ENCODE data around the gene NPAS3. TPM values are rescaled to one million over a fixed set of nuclear protein-coding genes. Genes with fewer than 3 reads are reported as not detected.

NPAS3 gene
- total RNA-seq, 1 donor from 2014 or later, result 4.9 TPM

DNA sequence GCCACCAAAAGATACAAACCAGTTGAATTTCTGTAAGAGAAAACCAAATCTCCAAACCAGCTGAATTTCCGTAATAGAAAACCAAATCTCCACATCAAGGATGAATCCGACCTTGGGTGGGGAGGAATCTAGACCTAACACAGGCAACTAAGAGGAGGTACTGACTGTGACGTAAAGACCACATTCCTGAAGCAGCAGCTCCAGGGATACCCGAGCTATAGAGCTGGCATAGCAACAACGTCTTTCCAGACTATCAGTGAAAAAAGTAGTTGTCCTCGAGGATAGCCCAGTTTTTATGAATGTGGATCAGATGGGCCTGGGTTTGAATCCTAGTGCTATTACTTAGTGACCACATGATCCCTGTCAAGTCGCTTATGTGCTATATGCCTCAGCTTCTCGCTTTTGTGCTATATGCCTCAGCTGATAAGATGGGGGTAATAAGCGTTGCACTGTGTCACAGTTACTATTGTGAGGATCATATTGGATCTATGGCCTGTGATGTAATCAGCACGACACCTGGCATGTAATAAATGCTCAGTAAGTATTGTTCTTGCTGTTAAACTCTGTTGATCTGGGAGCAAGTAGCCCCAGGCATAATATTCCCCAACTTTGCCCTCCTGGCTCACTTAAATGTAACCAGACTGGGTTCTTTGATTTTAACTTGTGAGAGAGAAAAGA lies 898.4 kb downstream of the NPAS3 start:
- no peak for DNase-seq (ENCODE audit: low spot score)
- intact Hi-C loops (cut with DNase I), result no loop called here

DNA sequence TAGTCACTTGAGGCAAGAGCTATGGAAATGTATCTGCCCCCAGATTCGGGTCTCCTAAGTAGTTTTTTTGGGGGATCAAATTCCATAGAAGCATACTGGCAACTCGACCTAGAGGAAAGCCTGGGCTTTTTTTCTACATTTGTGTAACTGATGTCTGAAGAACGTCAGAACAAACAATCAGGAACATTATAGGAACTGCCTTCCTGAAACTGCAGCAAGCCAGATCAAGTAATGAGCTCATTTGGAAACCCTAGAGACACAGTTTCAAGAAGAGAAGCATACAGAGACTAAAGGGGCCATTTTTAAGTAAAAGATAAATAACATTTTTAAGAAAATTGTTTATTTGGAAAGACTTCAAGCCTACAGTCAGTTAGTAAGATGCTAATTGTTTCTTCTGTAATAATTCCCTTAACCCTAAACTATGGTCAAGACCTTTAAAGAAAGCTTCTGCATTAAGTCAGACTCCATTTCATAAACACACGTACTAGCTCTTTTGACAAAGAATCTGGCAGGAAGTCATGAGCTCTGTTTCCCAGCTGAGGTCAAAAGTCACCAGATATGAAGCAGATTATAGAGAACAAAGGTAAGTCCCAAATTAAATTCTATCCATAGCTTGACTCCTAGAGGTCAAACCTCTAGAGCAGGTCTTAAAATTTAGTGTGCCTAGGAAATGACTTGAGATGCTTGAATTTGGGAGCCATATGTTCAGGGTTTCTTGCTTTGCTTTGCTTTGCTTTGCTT lies 899.4 kb downstream of the NPAS3 start:
- DNase-seq (ENCODE audit: low spot score), result no peak
- intact Hi-C loops (cut with DNase I), result loop anchor here (2.0 kb wide), 3 partner anchors 261 to 463 kb away; no protein-coding TSS in a partner anchor

DNA sequence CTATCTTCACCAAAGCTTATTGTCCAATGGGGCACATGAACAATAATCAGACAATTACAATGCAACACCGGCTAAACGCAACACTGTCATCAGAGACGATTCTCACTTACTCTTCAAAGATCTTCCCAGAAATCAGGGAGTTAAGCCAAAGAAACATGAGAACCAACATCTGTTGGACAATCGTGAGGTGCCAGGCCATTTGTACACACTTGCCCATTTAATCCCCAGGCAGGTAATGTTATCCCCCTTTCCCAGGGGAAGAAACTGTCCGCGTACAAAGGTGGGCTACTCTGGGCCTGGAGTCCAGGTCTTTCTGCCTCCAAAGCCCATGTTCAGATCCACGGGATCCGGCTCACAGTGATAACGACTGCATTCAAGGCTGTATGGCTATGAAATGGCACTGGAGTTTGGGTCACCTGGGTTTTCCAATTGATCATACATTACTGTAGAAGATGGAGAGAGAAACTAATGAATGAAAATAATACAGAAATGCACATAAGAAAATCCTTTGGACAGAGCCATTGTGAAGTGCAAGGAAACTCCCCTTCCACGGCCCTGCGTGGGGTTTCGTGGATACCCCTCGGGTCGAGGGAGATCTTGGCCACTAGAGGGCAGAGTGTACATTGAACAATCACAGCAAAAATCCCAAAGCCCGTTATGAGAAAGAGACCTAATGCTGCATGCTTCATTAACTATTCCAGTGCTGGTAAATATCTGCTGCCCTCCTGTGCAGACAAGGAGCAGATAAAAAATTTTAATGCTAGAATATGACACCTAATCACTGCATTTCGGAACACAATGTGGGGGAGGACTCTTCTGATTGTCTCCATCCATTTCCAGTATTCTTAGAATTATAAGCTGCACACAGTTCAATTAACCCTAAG lies 900.8 kb downstream of the NPAS3 start:
- no peak for DNase-seq (ENCODE audit: low spot score)
- intact Hi-C loops (cut with DNase I), result loop anchor here (2.0 to 10.0 kb wide), 6 partner anchors 75 to 483 kb away; no protein-coding TSS in a partner anchor

DNA sequence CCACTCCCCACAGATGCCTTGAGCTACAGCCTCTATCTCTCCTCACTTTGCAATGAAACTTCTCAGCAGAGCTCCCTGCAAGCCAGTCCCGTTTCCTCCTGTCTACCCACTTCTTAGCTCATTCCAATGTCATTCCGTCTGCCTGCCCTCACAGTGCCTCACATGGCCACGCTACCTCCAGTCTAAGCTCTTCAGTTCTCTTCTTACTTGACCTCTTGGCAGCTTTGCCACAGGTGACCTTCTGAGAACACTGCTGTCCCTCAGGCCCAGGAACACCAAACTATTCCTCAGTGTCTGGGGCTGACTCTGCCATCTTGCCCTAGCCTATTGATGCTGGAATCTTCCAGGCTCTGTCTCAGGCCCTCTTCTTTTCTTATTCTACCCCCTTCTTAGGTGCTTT lies 902.1 kb downstream of the NPAS3 start:
- no peak for DNase-seq (ENCODE audit: low spot score)
- intact Hi-C loops (cut with DNase I), result loop anchor here (5.0 to 10.0 kb wide), 3 partner anchors 74 to 482 kb away; no protein-coding TSS in a partner anchor

DNA sequence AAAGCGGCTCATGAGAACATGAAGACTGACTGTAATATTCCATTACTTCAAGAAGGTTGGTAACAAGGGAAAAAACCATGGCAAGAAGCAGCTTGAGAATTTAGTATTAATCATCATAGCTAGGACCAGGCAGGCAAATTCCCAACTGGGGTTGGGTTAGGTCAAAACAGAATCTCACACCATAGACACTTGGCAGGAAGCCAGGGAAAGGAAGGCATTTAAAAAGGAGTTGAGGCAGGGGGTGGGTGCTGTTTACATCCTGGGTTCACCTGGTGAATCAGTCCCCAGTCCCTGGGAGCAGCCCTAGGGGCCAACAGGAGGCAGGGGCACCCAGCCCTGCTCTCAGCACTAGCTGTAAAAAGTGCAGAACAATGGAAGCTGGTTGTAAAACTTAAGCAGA lies 903.6 kb downstream of the NPAS3 start:
- intact Hi-C loops (cut with DNase I), result loop anchor here (5.0 to 10.0 kb wide), 3 partner anchors 73 to 480 kb away; no protein-coding TSS in a partner anchor
- no peak for DNase-seq (ENCODE audit: low spot score)

DNA sequence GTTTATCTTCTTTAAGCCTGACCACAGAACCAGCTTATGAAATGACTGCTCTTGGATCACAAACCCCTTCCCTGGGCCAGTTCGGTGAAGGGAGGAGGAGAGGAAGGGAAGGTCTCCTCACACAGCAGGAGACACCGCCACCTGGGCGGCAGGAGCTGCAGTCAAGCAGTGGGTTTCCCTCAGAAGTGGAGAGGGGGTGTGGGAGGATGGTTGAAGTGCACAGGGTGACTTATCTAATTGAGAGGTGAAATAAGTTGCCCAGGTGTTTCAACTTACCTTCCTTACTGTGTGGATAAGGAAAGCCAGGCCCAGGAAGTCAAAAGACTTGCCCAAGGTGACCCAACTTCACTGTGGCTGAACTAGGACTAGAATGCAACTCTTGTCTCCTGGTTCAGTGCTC lies 905.4 kb downstream of the NPAS3 start:
- intact Hi-C loops (cut with DNase I), result loop anchor here (5.0 to 10.0 kb wide), 3 partner anchors 71 to 478 kb away; no protein-coding TSS in a partner anchor
- DNase-seq (ENCODE audit: low spot score), result no peak

DNA sequence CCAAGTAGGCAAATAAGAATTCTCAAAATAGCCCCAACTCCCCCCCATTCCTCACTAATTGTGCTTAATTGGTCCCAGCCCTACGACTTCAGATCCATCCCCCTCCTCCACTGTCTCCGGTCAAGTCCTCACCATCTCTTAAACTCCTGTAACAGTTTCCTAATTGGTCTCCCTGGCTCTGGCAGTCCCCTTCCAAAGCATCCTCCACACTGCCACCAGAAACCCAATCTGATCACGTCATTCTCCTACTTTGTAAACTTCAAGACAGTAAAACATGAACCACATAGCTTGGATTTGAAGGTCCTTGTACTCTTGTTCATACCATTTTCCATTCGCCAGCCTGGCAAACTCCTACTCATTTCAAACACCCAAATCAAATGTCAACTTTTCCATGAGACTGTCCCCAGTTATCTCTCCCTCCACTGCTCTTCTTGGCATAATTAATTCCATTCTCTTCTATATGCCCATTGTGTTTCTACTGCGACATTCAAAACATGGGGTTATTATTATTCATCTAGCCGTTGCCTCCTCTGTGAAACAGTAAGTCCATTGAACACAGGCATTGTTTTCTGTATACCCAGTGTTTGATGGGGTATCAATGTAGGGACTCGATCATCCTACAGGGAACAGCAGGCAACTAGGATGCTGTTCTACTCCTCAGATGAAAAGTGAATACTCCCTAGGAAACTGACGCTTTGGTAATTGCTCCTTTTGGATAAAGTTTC lies 907.6 kb downstream of the NPAS3 start:
- no peak for DNase-seq (ENCODE audit: low spot score)
- intact Hi-C loops (cut with DNase I), result loop anchor here (10.0 kb wide), 2 partner anchors 69 to 189 kb away; no protein-coding TSS in a partner anchor

DNA sequence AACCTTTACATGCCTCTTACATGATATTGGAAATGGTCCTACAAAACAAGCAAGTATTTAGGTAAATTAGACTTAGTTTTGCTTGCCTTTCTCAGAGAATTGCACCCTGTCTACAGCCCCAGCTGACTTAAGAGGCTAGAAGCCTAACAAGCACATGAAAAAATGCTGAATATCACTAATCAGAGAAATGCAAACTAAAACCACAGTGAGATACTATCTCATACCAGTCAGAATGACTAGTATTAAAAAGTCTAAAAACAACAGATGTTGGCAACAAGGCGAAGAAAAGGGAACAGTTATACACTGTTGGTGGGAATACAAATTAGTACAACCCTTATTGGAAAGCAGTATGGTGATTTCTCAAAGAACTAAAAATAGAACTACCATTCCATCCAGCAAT lies 908.4 kb downstream of the NPAS3 start:
- DNase-seq (ENCODE audit: low spot score), result no peak
- intact Hi-C loops (cut with DNase I), result loop anchor here (10.0 kb wide), 2 partner anchors 68 to 188 kb away; no protein-coding TSS in a partner anchor

DNA sequence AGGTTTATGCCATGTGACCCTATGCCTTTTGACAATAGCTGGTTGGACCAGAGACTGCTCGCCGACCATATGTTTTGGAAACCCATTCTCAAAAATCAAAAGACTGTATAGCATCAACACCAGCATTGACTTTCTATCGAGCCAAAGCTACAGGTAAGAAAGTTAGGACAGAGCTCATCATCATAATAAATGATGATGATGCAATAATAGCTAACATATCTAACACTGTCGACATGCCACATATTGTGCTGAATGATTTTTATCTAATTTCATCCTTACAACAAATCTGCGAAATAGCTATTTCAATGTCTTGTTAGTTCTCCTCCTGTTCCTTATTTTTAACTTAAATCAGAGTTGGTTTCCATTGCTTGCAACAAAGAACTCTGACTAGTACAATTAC lies 909.3 kb downstream of the NPAS3 start:
- intact Hi-C loops (cut with DNase I), result loop anchor here (10.0 kb wide), 2 partner anchors 67 to 187 kb away; no protein-coding TSS in a partner anchor
- DNase-seq (ENCODE audit: low spot score), result no peak

DNA sequence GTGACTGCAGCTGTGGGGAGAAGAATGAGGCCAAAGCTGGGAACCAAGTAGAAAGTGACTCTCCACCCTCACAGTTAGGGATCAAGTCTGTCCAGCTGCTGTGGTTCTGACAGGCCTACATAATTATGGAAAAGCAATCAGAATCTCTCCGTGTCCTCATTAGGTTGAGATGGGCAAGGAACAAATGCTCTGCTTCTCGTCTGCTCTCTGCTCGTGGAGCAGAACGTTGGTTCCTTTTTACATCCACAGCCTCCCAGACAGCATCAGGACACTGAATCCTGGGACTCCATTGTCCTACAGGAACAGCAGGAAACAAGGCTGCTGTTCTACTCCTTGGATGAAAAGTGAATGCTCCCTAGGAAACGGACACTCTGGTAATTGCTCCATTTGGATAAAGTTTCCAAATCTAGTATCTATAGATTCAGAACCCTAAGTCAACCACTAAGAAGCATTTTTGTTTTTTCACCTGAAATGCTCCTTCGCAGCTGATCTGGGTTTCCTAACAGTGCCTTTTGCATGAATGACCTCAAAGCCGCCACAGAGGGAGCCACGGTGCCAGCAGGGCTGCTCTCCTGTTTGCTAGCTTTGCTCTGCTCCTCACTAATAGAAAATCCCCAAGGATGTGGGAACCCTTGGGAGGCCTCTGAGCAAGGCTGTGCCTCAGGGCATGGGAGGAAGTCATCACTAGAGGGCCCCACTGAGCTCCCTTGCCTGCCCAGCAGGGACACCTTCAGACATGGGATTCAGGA lies 910.2 kb downstream of the NPAS3 start:
- intact Hi-C loops (cut with DNase I), result loop anchor here (10.0 kb wide), 2 partner anchors 66 to 186 kb away; no protein-coding TSS in a partner anchor
- DNase-seq (ENCODE audit: low spot score), result no peak

DNA sequence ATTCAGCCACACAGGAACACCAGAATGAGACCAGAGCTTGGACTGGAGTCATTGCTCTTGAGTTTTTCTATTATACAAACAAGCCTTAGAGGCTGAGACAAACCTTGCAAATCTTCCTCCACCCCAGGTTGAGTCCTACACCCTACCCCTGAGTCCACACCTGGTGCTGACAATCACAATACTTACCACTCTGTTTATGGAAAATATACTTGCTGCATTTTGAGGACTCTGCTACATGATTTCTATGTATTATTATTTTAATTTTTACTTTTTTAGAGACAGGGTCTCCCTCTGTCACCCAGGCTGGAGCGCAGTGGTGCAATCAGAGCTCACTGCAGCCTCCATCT lies 910.7 kb downstream of the NPAS3 start:
- no peak for DNase-seq (ENCODE audit: low spot score)
- intact Hi-C loops (cut with DNase I), result loop anchor here (10.0 kb wide), 2 partner anchors 65 to 185 kb away; no protein-coding TSS in a partner anchor

DNA sequence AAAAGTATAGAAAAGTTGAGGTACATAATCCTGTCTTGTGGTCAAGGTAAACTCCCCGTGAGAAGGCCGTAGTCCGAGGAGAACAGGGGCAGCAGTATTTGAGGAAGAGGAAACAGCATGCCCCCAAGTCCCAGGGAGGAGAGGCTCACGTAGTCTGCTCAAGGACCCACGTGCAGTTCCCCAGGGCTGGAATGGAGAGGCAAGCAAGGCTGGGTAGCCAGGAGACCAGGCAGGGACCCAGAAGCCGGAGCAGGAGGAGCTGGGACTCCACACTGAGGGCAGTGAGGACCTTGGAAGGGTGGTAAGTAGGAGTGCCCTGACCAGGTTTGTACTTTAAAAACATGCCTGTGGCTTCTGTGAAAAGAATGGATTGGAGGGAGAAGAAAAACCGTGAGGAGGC lies 912.1 kb downstream of the NPAS3 start:
- no peak for DNase-seq (ENCODE audit: low spot score)
- intact Hi-C loops (cut with DNase I), result no loop called here

DNA sequence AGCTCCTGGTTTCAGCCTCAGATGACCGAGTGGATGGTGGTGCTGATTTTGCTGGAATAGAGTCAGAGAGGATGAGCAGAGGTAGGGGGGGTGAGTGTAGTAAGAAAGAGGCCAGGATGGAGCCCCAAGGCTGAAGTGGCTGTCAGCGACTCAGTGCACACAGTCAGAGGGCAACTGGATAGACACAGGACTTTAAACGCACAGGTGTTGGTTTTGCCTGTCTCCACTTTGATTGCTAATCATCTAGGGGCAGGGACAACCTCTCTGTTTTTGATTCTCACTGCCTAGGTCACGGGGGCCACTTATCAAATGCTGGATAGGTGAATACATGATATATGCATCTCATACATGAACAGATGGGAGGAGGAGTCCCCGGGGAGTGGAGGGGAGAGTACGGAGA lies 912.7 kb downstream of the NPAS3 start:
- intact Hi-C loops (cut with DNase I), result no loop called here

DNA sequence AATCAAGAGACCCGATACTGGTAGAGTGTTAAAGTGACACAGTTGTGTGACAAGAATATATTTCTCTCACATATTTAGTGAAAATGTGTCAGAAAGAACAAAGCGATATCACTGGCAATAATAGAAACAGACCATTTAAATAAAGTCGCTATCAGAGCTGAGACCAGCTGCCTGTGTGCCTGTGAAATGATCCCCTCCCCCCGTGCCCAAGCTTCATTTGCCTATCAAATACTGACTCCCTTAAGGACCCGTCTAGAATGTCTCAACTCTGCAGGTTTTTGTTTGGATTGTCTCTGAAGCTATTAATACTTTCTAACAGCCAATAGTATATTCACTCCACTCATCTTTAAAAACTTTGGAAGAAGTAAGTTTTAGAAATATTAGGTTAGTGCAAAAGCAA lies 913.3 kb downstream of the NPAS3 start:
- DNase-seq (ENCODE audit: low spot score), result no peak
- intact Hi-C loops (cut with DNase I), result no loop called here

More for the DNA sequence above, 912.7 kb downstream of the NPAS3 start:
- no peak for DNase-seq (ENCODE audit: low spot score)
